Esophagus muscularis mucosa (tissue), 4 donors: Measurements from ENCODE around the gene HACD2. TPM values are rescaled to one million over a fixed set of nuclear protein-coding genes. Genes with fewer than 3 reads are reported as not detected.

Experiments
- DNase-seq: peaks from one replicate; pipeline ENCODE4 v3.0.0-alpha.2; 2017; ENCODE audit errors: extremely low spot score
- H3K27ac ChIP-seq, 4 donors: fragments of 200-600 bp; sonication (generic); replicated peaks in 1 of 4; 1 replicate in 3 of 4; 2 replicates in 1 of 4; pipeline ENCODE4 v1.5.1; 2016 to 2019; ENCODE audit warnings: mild to moderate bottlenecking in 1 of 4
- H3K27me3 ChIP-seq, 4 donors: fragments of 200-600 bp; sonication (generic); one replicate each; pipeline versions ENCODE4 v1.5.1 to v1.6.0; 2016 to 2019
- H3K36me3 ChIP-seq, 4 donors: fragments of 200-600 bp; sonication (generic); one replicate each; pipeline ENCODE4 v1.5.1; 2016 to 2019
- H3K4me1 ChIP-seq, 4 donors: fragments of 200-600 bp; sonication (generic); one replicate each; pipeline ENCODE4 v1.5.1; 2016 to 2019
- H3K4me3 ChIP-seq, 4 donors: fragments of 200-600 bp; sonication (generic); 1 replicate in 2 of 4; 2 replicates in 2 of 4; pipeline ENCODE4 v1.5.1; 2016 to 2019; ENCODE audit warnings: mild to moderate bottlenecking in 4 of 4, moderate library complexity in 1 of 4
- H3K9me3 ChIP-seq, 4 donors: fragments of 200-600 bp; sonication (generic); 1 replicate in 3 of 4; 2 replicates in 1 of 4; pipeline ENCODE4 v1.5.1; 2016 to 2019
- CTCF ChIP-seq, 3 experiments: fragments of 200-600 bp in 2 of 3; fragments of 450-650 bp in 1 of 3; sonication (generic) in 2 of 3; IDR thresholded peaks; one replicate each; pipeline ENCODE4 v1.5.1; 2017 to 2019; ENCODE audit warnings: antibody characterized with exemption in 3 of 3, mild to moderate bottlenecking in 2 of 3, moderate library complexity in 1 of 3
- EP300 ChIP-seq: sonication (generic); formaldehyde crosslinking; IDR thresholded peaks from one replicate; pipeline ENCODE4 v1.6.1; 2017; ENCODE audit warnings: antibody characterized with exemption
- POLR2A ChIP-seq: fragments of 450-650 bp; IDR thresholded peaks from one replicate; pipeline ENCODE4 v1.6.1; 2017; ENCODE audit warnings: antibody characterized with exemption, moderate library complexity, mild to moderate bottlenecking, low read depth
- POLR2AphosphoS5 ChIP-seq, 2 donors: sonication (generic); formaldehyde crosslinking; IDR thresholded peaks; one replicate each; pipeline ENCODE4 v1.6.1; 2017; ENCODE audit warnings: antibody characterized with exemption in 2 of 2
- WGBS: methylation state at CpG from one replicate; pipeline ENCODE4 v1.1.5; 2018; 5-methylcytosine and 5-hydroxymethylcytosine counted together
- intact Hi-C: fragments of 100-400 bp; cut with DNase I; formaldehyde crosslinking; loops from one replicate; pipeline ENCODE4 v1.15.1; 2023
- total RNA-seq, 4 donors: library from RNA; depleted of rRNA; stranded (reverse); fragments of >200 nt; gene quantifications; one replicate each; pipeline versions ENCODE4 v1.1.0 to v1.2.1, GENCODE V29; 2016

The HACD2 gene
- total RNA-seq, 4 donors from 2014 or later: 20.5 to 30.3 (median 25.3) TPM

GRCh38 chr3:123553536-123553935 is 31.3 kb downstream of the HACD2 start:
- 92% methylated on average over 1 of the region's 1 CpG for WGBS
- TF ChIP-seq CTCF (IDR thresholded peaks at IDR 0.05): no peak
- no peak for TF ChIP-seq EP300
- no peak for TF ChIP-seq POLR2A
- no peak for TF ChIP-seq POLR2AphosphoS5 (IDR thresholded peaks at IDR 0.05)
- H3K36me3 ChIP-seq: peaks cover 0 to 15% (median 12%) of the 10 kb centered on the region in 4 donors
- intact Hi-C loops: loop anchor here (10.0 kb wide), 1 partner anchor 609 kb away; no protein-coding TSS in a partner anchor
- DNase-seq: no peak
- H3K27me3 ChIP-seq: no peaks in the 10 kb centered on the region
- H3K27ac ChIP-seq: no peak overlapping the region
- peaks cover 0 to 11% (median 1%) of the 10 kb centered on the region in 4 donors for H3K4me1 ChIP-seq
- no peak overlapping the region for H3K4me3 ChIP-seq
- no peaks in the 10 kb centered on the region for H3K9me3 ChIP-seq

GRCh38 chr3:123552768-123553167 is 32.1 kb downstream of the HACD2 start:
- H3K4me1 ChIP-seq: peaks cover 0 to 12% (median 7%) of the 10 kb centered on the region in 4 donors
- H3K9me3 ChIP-seq: no peaks in the 10 kb centered on the region
- TF ChIP-seq EP300 (no peak), POLR2A (no peak), CTCF (IDR thresholded peaks at IDR 0.05) (no peak), POLR2AphosphoS5 (IDR thresholded peaks at IDR 0.05) (no peak)
- intact Hi-C loops: loop anchor here (10.0 kb wide), 1 partner anchor 608 kb away; no protein-coding TSS in a partner anchor
- no peak for DNase-seq
- H3K4me3 ChIP-seq: no peak overlapping the region
- peaks cover 0 to 15% (median 12%) of the 10 kb centered on the region in 4 donors for H3K36me3 ChIP-seq
- no peak overlapping the region for H3K27ac ChIP-seq
- no peaks in the 10 kb centered on the region for H3K27me3 ChIP-seq

- Histone ChIP-seq H3K27ac (no peak overlapping the region), H3K4me3 (no peak overlapping the region), H3K36me3 (peaks cover 0 to 15% (median 12%) of the 10 kb centered on the region in 4 donors), H3K27me3 (no peaks in the 10 kb centered on the region), H3K4me1 (peaks cover 0 to 14% (median 13%) of the 10 kb centered on the region in 4 donors), H3K9me3 (no peaks in the 10 kb centered on the region)
- TF ChIP-seq POLR2AphosphoS5 (IDR thresholded peaks at IDR 0.05) (no peak), EP300 (no peak), CTCF (IDR thresholded peaks at IDR 0.05) (peak; percentile 45 to 71 (median 47))
- 17% methylated on average over 2 of the region's 2 CpGs for WGBS
- intact Hi-C loops: loop anchor here (10.0 kb wide), 1 partner anchor 607 kb away; no protein-coding TSS in a partner anchor
- no peak for DNase-seq
Measured at GRCh38 chr3:123552095-123552714, 32.6 kb downstream of the HACD2 start.

- Histone ChIP-seq H3K36me3 (peaks cover 0 to 15% (median 12%) of the 10 kb centered on the region in 4 donors), H3K27me3 (no peaks in the 10 kb centered on the region), H3K4me3 (no peak overlapping the region), H3K4me1 (peaks cover 0 to 31% (median 29%) of the 10 kb centered on the region in 4 donors), H3K9me3 (no peaks in the 10 kb centered on the region), H3K27ac (peak overlapping the region in 3 of 4 donors; percentile 10 to 63 (median 38))
- intact Hi-C loops: no loop called here
- WGBS: 59% methylated on average over 8 of the region's 8 CpGs
- no peak for DNase-seq
- TF ChIP-seq POLR2A: no peak
- peak in 1 of 2 donors; percentile 31 for TF ChIP-seq POLR2AphosphoS5 (IDR thresholded peaks at IDR 0.05)
Measured at GRCh38 chr3:123547881-123548519, 36.9 kb downstream of the HACD2 start.

- H3K27ac ChIP-seq: peak overlapping the region; percentile 10 to 63 (median 32)
Measured at GRCh38 chr3:123546133-123546755, 38.6 kb downstream of the HACD2 start.

More at GRCh38 chr3:123546133-123546755, 38.6 kb downstream of the HACD2 start:
- H3K9me3 ChIP-seq: no peaks in the 10 kb centered on the region
- peaks cover 0 to 15% (median 12%) of the 10 kb centered on the region in 4 donors for H3K36me3 ChIP-seq
- 44% methylated on average over 4 of the region's 4 CpGs for WGBS
- no peak overlapping the region for H3K4me3 ChIP-seq
- intact Hi-C loops: no loop called here
- no peaks in the 10 kb centered on the region for H3K27me3 ChIP-seq
- H3K4me1 ChIP-seq: peaks cover 0 to 31% (median 29%) of the 10 kb centered on the region in 4 donors
- DNase-seq: no peak
- no peak for TF ChIP-seq POLR2A
- no peak for TF ChIP-seq EP300
- TF ChIP-seq POLR2AphosphoS5 (IDR thresholded peaks at IDR 0.05): no peak
- TF ChIP-seq CTCF (IDR thresholded peaks at IDR 0.05): no peak
